ENCODE data around the gene EPS8L3.

The EPS8L3 gene

GRCh38 chr1:109793486-109794318 lies 30.0 kb upstream of the EPS8L3 start:
- no peak for DNase-seq

- DNase-seq, result no peak
Observed at GRCh38 chr1:109793089-109793485, 29.4 kb upstream of the EPS8L3 start.

- peak; percentile 88 for DNase-seq
Observed at GRCh38 chr1:109792056-109792831, 28.5 kb upstream of the EPS8L3 start.

- no peak for DNase-seq
Observed at GRCh38 chr1:109791495-109792043, 27.8 kb upstream of the EPS8L3 start.

GRCh38 chr1:109790735-109791494 lies 27.2 kb upstream of the EPS8L3 start:
- DNase-seq, result peak; percentile 81

- no peak for DNase-seq
Observed at GRCh38 chr1:109790329-109790728, 26.6 kb upstream of the EPS8L3 start.

- no peak for DNase-seq
Observed at GRCh38 chr1:109789551-109790180, 25.9 kb upstream of the EPS8L3 start.

GRCh38 chr1:109788695-109789521 lies 25.2 kb upstream of the EPS8L3 start:
- no peak for DNase-seq

- DNase-seq, result peak; percentile 78
Observed at GRCh38 chr1:109787845-109788601, 24.3 kb upstream of the EPS8L3 start.

GRCh38 chr1:109787211-109787844 lies 23.6 kb upstream of the EPS8L3 start:
- DNase-seq, result no peak

GRCh38 chr1:109786531-109787021 lies 22.9 kb upstream of the EPS8L3 start:
- DNase-seq, result no peak

GRCh38 chr1:109786112-109786480 lies 22.4 kb upstream of the EPS8L3 start:
- DNase-seq, result no peak

- DNase-seq, result no peak
Observed at GRCh38 chr1:109785446-109786111, 21.9 kb upstream of the EPS8L3 start.

- DNase-seq, result no peak
Observed at GRCh38 chr1:109784551-109785252, 21.0 kb upstream of the EPS8L3 start.

- peak; percentile 40 for DNase-seq
Observed at GRCh38 chr1:109783436-109783835, 19.7 kb upstream of the EPS8L3 start.

- DNase-seq, result peak; percentile 16
Observed at GRCh38 chr1:109782927-109783326, 19.2 kb upstream of the EPS8L3 start.

- peak; percentile 56 for DNase-seq
Observed at GRCh38 chr1:109782514-109782913, 18.8 kb upstream of the EPS8L3 start.

- DNase-seq, result no peak
Observed at GRCh38 chr1:109781806-109782205, 18.1 kb upstream of the EPS8L3 start.

- no peak for DNase-seq
Observed at GRCh38 chr1:109780982-109781381, 17.3 kb upstream of the EPS8L3 start.
